Body of pancreas (tissue), 4 donors: Measurements from ENCODE around the gene CAMTA1. TPM values are rescaled to one million over a fixed set of nuclear protein-coding genes. Genes with fewer than 3 reads are reported as not detected.

Source experiments
- ATAC-seq: fragments of 150-250 bp; one replicate; pipeline ENCODE4 v1.9.1; 2016
- DNase-seq, 4 donors: peaks; one replicate each; pipeline ENCODE4 v3.0.0-alpha.2; 2019
- H3K27ac ChIP-seq, 4 donors: fragments of 200-600 bp; sonication (generic); 1 replicate in 3 of 4; 2 replicates in 1 of 4; pipeline versions ENCODE4 v1.5.1 to v1.6.1; 2016 to 2019; ENCODE audit warnings: mild to moderate bottlenecking in 1 of 4, mixed read lengths in 1 of 4, moderate library complexity in 1 of 4
- H3K27me3 ChIP-seq, 2 donors: fragments of 200-600 bp; sonication (generic); one replicate each; pipeline ENCODE4 v1.6.0; 2016; ENCODE audit warnings: mild to moderate bottlenecking in 1 of 2
- H3K36me3 ChIP-seq, 2 donors: fragments of 200-600 bp; sonication (generic); replicated peaks in 1 of 2; 2 replicates each; pipeline ENCODE4 v1.5.1; 2016; ENCODE audit warnings: low read depth in 2 of 2; ENCODE audit not compliant: insufficient read depth in 1 of 2
- H3K4me1 ChIP-seq: fragments of 200-600 bp; sonication (generic); one replicate; pipeline ENCODE4 v1.6.0; 2016
- H3K4me3 ChIP-seq, 2 donors: fragments of 200-600 bp; sonication (generic); 1 replicate in 1 of 2; 2 replicates in 1 of 2; pipeline ENCODE4 v1.5.1; 2016 to 2019
- H3K9me3 ChIP-seq, 3 donors: fragments of 200-600 bp; sonication (generic); 1 replicate in 2 of 3; 2 replicates in 1 of 3; pipeline ENCODE4 v1.5.1; 2016
- CTCF ChIP-seq, 7 experiments: fragments of 450-650 bp in 4 of 7; fragments of 200-600 bp in 3 of 7; sonication (generic) in 3 of 7; IDR thresholded peaks; one replicate each; pipeline ENCODE4 v1.5.1; 2016 to 2019; ENCODE audit warnings: antibody characterized with exemption in 7 of 7
- POLR2A ChIP-seq, 3 donors: fragments of 450-650 bp; IDR thresholded peaks; one replicate each; pipeline ENCODE4 v1.6.1; 2016; ENCODE audit warnings: antibody characterized with exemption in 3 of 3, mild to moderate bottlenecking in 2 of 3
- WGBS, 2 donors: methylation state at CpG; one replicate each; pipeline ENCODE4 v1.1.5; 2017; 5-methylcytosine and 5-hydroxymethylcytosine counted together
- intact Hi-C: fragments of 100-400 bp; cut with DNase I; formaldehyde crosslinking; loops from one replicate; pipeline ENCODE4 v1.15.1; 2023
- total RNA-seq, 2 donors: library from RNA; depleted of rRNA; stranded (reverse); fragments of >200 nt; gene quantifications; one replicate each; pipeline ENCODE4 v1.1.0, GENCODE V29; 2016

Gene CAMTA1
- total RNA-seq, 2 donors from 2014 or later, result 36.3 to 59.7 TPM

- intact Hi-C loops, result no loop called here
- DNase-seq (no peak), ATAC-seq (no peak)
- Histone ChIP-seq H3K36me3 (no peaks in the 10 kb centered on the region), H3K4me3 (no peak overlapping the region), H3K27me3 (no peaks in the 10 kb centered on the region), H3K9me3 (no peaks in the 10 kb centered on the region), H3K27ac (no peak overlapping the region), H3K4me1 (peaks cover 9% of the 10 kb centered on the region)
- 73% methylated on average over 4 of the region's 4 CpGs for WGBS, 2 donors
- TF ChIP-seq POLR2A (IDR thresholded peaks at IDR 0.05) (no peak), CTCF (IDR thresholded peaks at IDR 0.05) (no peak)
Observed at GRCh38 chr1:6862906-6863305, 77.7 kb downstream of the CAMTA1 start.

- ATAC-seq (no peak), DNase-seq (no peak)
- no peaks in the 10 kb centered on the region for H3K9me3 ChIP-seq
- TF ChIP-seq CTCF (IDR thresholded peaks at IDR 0.05), result no peak
- no peak for TF ChIP-seq POLR2A (IDR thresholded peaks at IDR 0.05)
- no peak overlapping the region for H3K4me3 ChIP-seq
- H3K27me3 ChIP-seq, result no peaks in the 10 kb centered on the region
- intact Hi-C loops, result no loop called here
- H3K36me3 ChIP-seq, result no peaks in the 10 kb centered on the region
- no peak overlapping the region for H3K27ac ChIP-seq
- WGBS, 2 donors, result 91 to 97% methylated on average over 5 of the region's 5 CpGs
- peaks cover 9% of the 10 kb centered on the region for H3K4me1 ChIP-seq
Observed at GRCh38 chr1:6864166-6864565, 78.9 kb downstream of the CAMTA1 start.

- H3K9me3 ChIP-seq, result no peaks in the 10 kb centered on the region
- DNase-seq (no peak), ATAC-seq (no peak)
- no peak overlapping the region for H3K27ac ChIP-seq
- 90 to 91% methylated on average over 7 of the region's 7 CpGs for WGBS, 2 donors
- no peaks in the 10 kb centered on the region for H3K36me3 ChIP-seq
- H3K27me3 ChIP-seq, result no peaks in the 10 kb centered on the region
- TF ChIP-seq CTCF (IDR thresholded peaks at IDR 0.05), result no peak
- TF ChIP-seq POLR2A (IDR thresholded peaks at IDR 0.05), result no peak
- H3K4me3 ChIP-seq, result no peak overlapping the region
- intact Hi-C loops, result no loop called here
- H3K4me1 ChIP-seq, result peaks cover 6% of the 10 kb centered on the region
Observed at GRCh38 chr1:6866825-6867224, 81.6 kb downstream of the CAMTA1 start.

GRCh38 chr1:6867321-6867720, 82.1 kb downstream of the CAMTA1 start:
- no peak overlapping the region for H3K27ac ChIP-seq
- no peak for ATAC-seq
- H3K27me3 ChIP-seq, result no peaks in the 10 kb centered on the region
- H3K4me1 ChIP-seq, result peaks cover 6% of the 10 kb centered on the region
- no peaks in the 10 kb centered on the region for H3K36me3 ChIP-seq
- H3K9me3 ChIP-seq, result no peaks in the 10 kb centered on the region
- intact Hi-C loops, result no loop called here
- H3K4me3 ChIP-seq, result no peak overlapping the region
- WGBS, 2 donors, result 81 to 93% methylated on average over 5 of the region's 5 CpGs
- no peak for TF ChIP-seq POLR2A (IDR thresholded peaks at IDR 0.05)
- no peak for TF ChIP-seq CTCF (IDR thresholded peaks at IDR 0.05)
- no peak for DNase-seq
